HL-60 (cell line): ENCODE measurements around the gene CNDP2.

Experiments
- POLR2AphosphoS5 ChIP-seq: IDR thresholded peaks from 2 replicates; pipeline ENCODE4 v1.6.1; 2012; ENCODE audit warnings: low read depth
- TF ChIP-seq, protein P1 (sequence below): IDR thresholded peaks from one replicate; pipeline ENCODE4 v1.5.1; 2011; ENCODE audit warnings: low read length, control low read depth, inconsistent platforms; ENCODE audit not compliant: insufficient read depth
- TF ChIP-seq, protein P2 (sequence below): IDR thresholded peaks from 2 replicates; pipeline ENCODE4 v1.6.1; 2012; ENCODE audit warnings: low read depth; ENCODE audit not compliant: insufficient replicate concordance

DNA sequence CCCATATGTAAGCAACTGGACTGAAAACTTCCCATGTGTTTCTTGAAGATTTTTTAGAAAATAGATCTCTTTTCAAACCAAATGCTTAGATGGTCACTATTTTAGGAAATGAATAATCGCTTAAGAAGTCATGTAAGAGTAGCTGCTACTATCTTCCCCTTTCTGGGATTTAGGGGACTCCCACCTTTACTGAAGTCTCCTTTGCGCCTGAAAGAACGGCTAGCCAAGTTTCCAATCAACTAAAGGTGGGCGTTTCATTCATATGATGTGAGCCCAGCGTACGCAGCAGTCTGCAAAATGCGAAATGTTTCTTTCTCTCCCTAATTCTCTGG lies 40.2 kb upstream of the CNDP2 start:
- TF ChIP-seq, protein P1, sequence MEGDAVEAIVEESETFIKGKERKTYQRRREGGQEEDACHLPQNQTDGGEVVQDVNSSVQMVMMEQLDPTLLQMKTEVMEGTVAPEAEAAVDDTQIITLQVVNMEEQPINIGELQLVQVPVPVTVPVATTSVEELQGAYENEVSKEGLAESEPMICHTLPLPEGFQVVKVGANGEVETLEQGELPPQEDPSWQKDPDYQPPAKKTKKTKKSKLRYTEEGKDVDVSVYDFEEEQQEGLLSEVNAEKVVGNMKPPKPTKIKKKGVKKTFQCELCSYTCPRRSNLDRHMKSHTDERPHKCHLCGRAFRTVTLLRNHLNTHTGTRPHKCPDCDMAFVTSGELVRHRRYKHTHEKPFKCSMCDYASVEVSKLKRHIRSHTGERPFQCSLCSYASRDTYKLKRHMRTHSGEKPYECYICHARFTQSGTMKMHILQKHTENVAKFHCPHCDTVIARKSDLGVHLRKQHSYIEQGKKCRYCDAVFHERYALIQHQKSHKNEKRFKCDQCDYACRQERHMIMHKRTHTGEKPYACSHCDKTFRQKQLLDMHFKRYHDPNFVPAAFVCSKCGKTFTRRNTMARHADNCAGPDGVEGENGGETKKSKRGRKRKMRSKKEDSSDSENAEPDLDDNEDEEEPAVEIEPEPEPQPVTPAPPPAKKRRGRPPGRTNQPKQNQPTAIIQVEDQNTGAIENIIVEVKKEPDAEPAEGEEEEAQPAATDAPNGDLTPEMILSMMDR: no peak
- TF ChIP-seq, protein P2, sequence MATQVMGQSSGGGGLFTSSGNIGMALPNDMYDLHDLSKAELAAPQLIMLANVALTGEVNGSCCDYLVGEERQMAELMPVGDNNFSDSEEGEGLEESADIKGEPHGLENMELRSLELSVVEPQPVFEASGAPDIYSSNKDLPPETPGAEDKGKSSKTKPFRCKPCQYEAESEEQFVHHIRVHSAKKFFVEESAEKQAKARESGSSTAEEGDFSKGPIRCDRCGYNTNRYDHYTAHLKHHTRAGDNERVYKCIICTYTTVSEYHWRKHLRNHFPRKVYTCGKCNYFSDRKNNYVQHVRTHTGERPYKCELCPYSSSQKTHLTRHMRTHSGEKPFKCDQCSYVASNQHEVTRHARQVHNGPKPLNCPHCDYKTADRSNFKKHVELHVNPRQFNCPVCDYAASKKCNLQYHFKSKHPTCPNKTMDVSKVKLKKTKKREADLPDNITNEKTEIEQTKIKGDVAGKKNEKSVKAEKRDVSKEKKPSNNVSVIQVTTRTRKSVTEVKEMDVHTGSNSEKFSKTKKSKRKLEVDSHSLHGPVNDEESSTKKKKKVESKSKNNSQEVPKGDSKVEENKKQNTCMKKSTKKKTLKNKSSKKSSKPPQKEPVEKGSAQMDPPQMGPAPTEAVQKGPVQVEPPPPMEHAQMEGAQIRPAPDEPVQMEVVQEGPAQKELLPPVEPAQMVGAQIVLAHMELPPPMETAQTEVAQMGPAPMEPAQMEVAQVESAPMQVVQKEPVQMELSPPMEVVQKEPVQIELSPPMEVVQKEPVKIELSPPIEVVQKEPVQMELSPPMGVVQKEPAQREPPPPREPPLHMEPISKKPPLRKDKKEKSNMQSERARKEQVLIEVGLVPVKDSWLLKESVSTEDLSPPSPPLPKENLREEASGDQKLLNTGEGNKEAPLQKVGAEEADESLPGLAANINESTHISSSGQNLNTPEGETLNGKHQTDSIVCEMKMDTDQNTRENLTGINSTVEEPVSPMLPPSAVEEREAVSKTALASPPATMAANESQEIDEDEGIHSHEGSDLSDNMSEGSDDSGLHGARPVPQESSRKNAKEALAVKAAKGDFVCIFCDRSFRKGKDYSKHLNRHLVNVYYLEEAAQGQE: no peak
- no peak for TF ChIP-seq POLR2AphosphoS5
